ENCODE results near the gene MCAM. TPM values are rescaled to one million over a fixed set of nuclear protein-coding genes. Genes with fewer than 3 reads are reported as not detected.

The MCAM gene
- polyA plus RNA-seq, 1 experiment: 41.9 TPM

- no peaks in the 10 kb centered on the region for H3K27me3 ChIP-seq (ENCODE audit: control insufficient read depth, insufficient read depth, low read length)
- H3K9me3 ChIP-seq (ENCODE audit: control insufficient read depth, insufficient read depth, low read length): no peaks in the 10 kb centered on the region
- H3K4me3 ChIP-seq (ENCODE audit: low read depth, low read length): no peak overlapping the region
- DNase-seq (ENCODE audit: low read depth, low spot score): no peak
- ChIA-PET CTCF (interaction anchor here (1.2 to 5.6 kb wide), 2 partner anchors 21 to 58 kb away, joined by 3 to 30 read pairs; partner anchors contain the start of gene CBL), POLR2A (interaction anchor here (0.6 kb wide), 1 partner anchor 74 kb away, joined by 3 read pairs; no protein-coding TSS in a partner anchor)
- TF ChIP-seq CTCF (IDR thresholded peaks at IDR 0.05; ENCODE audit: low read depth, low read length): no peak
- H3K27ac ChIP-seq (ENCODE audit: low read depth, low read length): peak overlapping the region; percentile 13
Measured at GRCh38 chr11:119263352-119263940, 53.5 kb downstream of the MCAM start.

- no peaks in the 10 kb centered on the region for H3K9me3 ChIP-seq (ENCODE audit: control insufficient read depth, insufficient read depth, low read length)
- no peak for DNase-seq (ENCODE audit: low read depth, low spot score)
- TF ChIP-seq CTCF (IDR thresholded peaks at IDR 0.05; ENCODE audit: low read depth, low read length): no peak
- H3K27ac ChIP-seq (ENCODE audit: low read depth, low read length): peak overlapping the region; percentile 13
- no peaks in the 10 kb centered on the region for H3K27me3 ChIP-seq (ENCODE audit: control insufficient read depth, insufficient read depth, low read length)
- no peak overlapping the region for H3K4me3 ChIP-seq (ENCODE audit: low read depth, low read length)
- ChIA-PET POLR2A (interaction anchor here (0.6 kb wide), 1 partner anchor 75 kb away, joined by 3 read pairs; no protein-coding TSS in a partner anchor), CTCF (interaction anchor here (5.6 kb wide), 1 partner anchor 57 kb away, joined by 30 read pairs; the partner anchor contains the start of gene CBL)
Measured at GRCh38 chr11:119262668-119263351, 54.1 kb downstream of the MCAM start.

- ChIA-PET CTCF (interaction anchor here (5.6 kb wide), 1 partner anchor 53 kb away, joined by 30 read pairs; the partner anchor contains the start of gene CBL), POLR2A (no interaction called here)
- no peak for DNase-seq (ENCODE audit: low read depth, low spot score)
- no peaks in the 10 kb centered on the region for H3K9me3 ChIP-seq (ENCODE audit: control insufficient read depth, insufficient read depth, low read length)
- H3K27me3 ChIP-seq (ENCODE audit: control insufficient read depth, insufficient read depth, low read length): no peaks in the 10 kb centered on the region
- no peak for TF ChIP-seq CTCF (IDR thresholded peaks at IDR 0.05; ENCODE audit: low read depth, low read length)
- no peak overlapping the region for H3K4me3 ChIP-seq (ENCODE audit: low read depth, low read length)
- H3K27ac ChIP-seq (ENCODE audit: low read depth, low read length): no peak overlapping the region
Measured at GRCh38 chr11:119258983-119259382, 57.9 kb downstream of the MCAM start.

Small RNA genes within 50 kb of the gene (small RNA-seq; reads per million reads assigned to genes)
- not detected for gene RF01225 (ENCODE audit: insufficient read length, low read depth)
- gene RNU6-262P (ENCODE audit: insufficient read length, low read depth): not detected

Other genes starting within 250 kb of the MCAM start
- 9.9 and 19.9 TPM in 2 replicates for gene VPS11, start 249.3 kb downstream of the MCAM start, polyA plus RNA-seq (2011; rRNA removed)
- 38.5 and 43.3 TPM in 2 replicates for gene HMBS, start 232.2 kb downstream of the MCAM start, polyA plus RNA-seq (2011; rRNA removed)
- 59.2 and 62.5 TPM in 2 replicates for gene DPAGT1, start 215.3 kb downstream of the MCAM start, polyA plus RNA-seq (2011; rRNA removed)
- 2.8 and 3.4 TPM in 2 replicates for gene C2CD2L, start 209.8 kb downstream of the MCAM start, polyA plus RNA-seq (2011; rRNA removed)
- 14.9 and 16.4 TPM in 2 replicates for gene HINFP, start 195.6 kb downstream of the MCAM start, polyA plus RNA-seq (2011; rRNA removed)
- 0.21 and 0.30 TPM in 2 replicates for gene ABCG4, start 168.1 kb downstream of the MCAM start, polyA plus RNA-seq (2011; rRNA removed)
- gene NLRX1, start 148.4 kb downstream of the MCAM start, polyA plus RNA-seq (2011; rRNA removed): 4.7 and 6.4 TPM in 2 replicates
- gene NHERF4, start 131.7 kb downstream of the MCAM start, polyA plus RNA-seq (2011; rRNA removed): not detected in 2 replicates
- 19.9 and 24.3 TPM in 2 replicates for gene CBL, start 110.8 kb downstream of the MCAM start, polyA plus RNA-seq (2011; rRNA removed)
- 27.1 and 35.3 TPM in 2 replicates for gene RNF26, start 17.4 kb upstream of the MCAM start, polyA plus RNA-seq (2011; rRNA removed)
- 8.3 and 10.9 TPM in 2 replicates for gene C1QTNF5, start 23.8 kb upstream of the MCAM start, polyA plus RNA-seq (2011; rRNA removed)
- not detected in 2 replicates for gene MFRP, start 29.6 kb upstream of the MCAM start, polyA plus RNA-seq (2011; rRNA removed)
- gene USP2, start 64.6 kb upstream of the MCAM start, polyA plus RNA-seq (2011; rRNA removed): 0.32 and 0.46 TPM in 2 replicates
- gene THY1, start 106.0 kb upstream of the MCAM start, polyA plus RNA-seq (2011; rRNA removed): 915 and 1,307 TPM in 2 replicates